Measurements from ENCODE around the gene HADHB. TPM values are rescaled to one million over a fixed set of nuclear protein-coding genes. Genes with fewer than 3 reads are reported as not detected.

The HADHB gene
- total RNA-seq, 1 experiment from 2014 or later, result 65.5 TPM

- no peak for TF ChIP-seq MAX (IDR thresholded peaks at IDR 0.05)
- no peak for TF ChIP-seq ATF3 (IDR thresholded peaks at IDR 0.05)
- TF ChIP-seq JUND (IDR thresholded peaks at IDR 0.05), result no peak
- no peak for TF ChIP-seq TCF7L2 (IDR thresholded peaks at IDR 0.05; ENCODE audit: borderline replicate concordance, extremely low read depth, insufficient read depth, insufficient read length)
- TF ChIP-seq POLR2AphosphoS5 (IDR thresholded peaks at IDR 0.05; ENCODE audit: low read depth, low read length), result no peak
- TF ChIP-seq ZFX (IDR thresholded peaks at IDR 0.05), result no peak
- TF ChIP-seq RAD21 (IDR thresholded peaks at IDR 0.05; ENCODE audit: low read depth), result no peak
- TF ChIP-seq YY1 (IDR thresholded peaks at IDR 0.05; ENCODE audit: extremely low read depth, insufficient replicate concordance, low read depth, low read length), result no peak
These were observed 47.2 kb upstream of the HADHB start (continued) for GRCh38 chr2:26197516-26197915.

GRCh38 chr2:26202981-26203490 lies 41.7 kb upstream of the HADHB start:
- H3K27ac ChIP-seq (ENCODE audit: low read depth, low read length), result no peak overlapping the region
- H3K9ac ChIP-seq (ENCODE audit: low read length), result no peak overlapping the region
- no peak overlapping the region for H2AFZ ChIP-seq (ENCODE audit: low read depth, low read length, poor library complexity, severe bottlenecking)
- H3K4me3 ChIP-seq (replicated peaks in 1 of 2; ENCODE audit: low read depth in 1 of 2, low read length in 2 of 2), result no peak overlapping the region
- intact Hi-C loops (cut with micrococcal nuclease), result no loop called here
- no peaks in the 10 kb centered on the region for H3K9me2 ChIP-seq (ENCODE audit: insufficient read depth)
- peaks cover 9 to 22% of the 10 kb centered on the region in 2 experiments; a peak in 3 of 4 replicates for H3K36me3 ChIP-seq (ENCODE audit: control insufficient read depth in 1 of 2, insufficient read depth in 2 of 2, low read length in 2 of 2)
- H3K4me2 ChIP-seq (ENCODE audit: low read length), result no peak overlapping the region
- TF ChIP-seq TCF7L2 (IDR thresholded peaks at IDR 0.05; ENCODE audit: borderline replicate concordance, extremely low read depth, insufficient read depth, insufficient read length), result no peak
- TF ChIP-seq YY1 (IDR thresholded peaks at IDR 0.05; ENCODE audit: extremely low read depth, insufficient replicate concordance, low read depth, low read length), result no peak
- no peak for TF ChIP-seq EZH2 (IDR thresholded peaks at IDR 0.05)
- no peak for TF ChIP-seq EZH2phosphoT487 (IDR thresholded peaks at IDR 0.05; ENCODE audit: borderline replicate concordance)
- no peak for TF ChIP-seq SIN3A (IDR thresholded peaks at IDR 0.05; ENCODE audit: low read depth)
- no peak for TF ChIP-seq POLR2A (IDR thresholded peaks at IDR 0.05; ENCODE audit: borderline replicate concordance, extremely low read depth, insufficient read depth, insufficient read length)
- no peak for TF ChIP-seq SRF (IDR thresholded peaks at IDR 0.05; ENCODE audit: low read depth)
- TF ChIP-seq CBX3 (IDR thresholded peaks at IDR 0.05; ENCODE audit: low read depth), result no peak
- TF ChIP-seq ATF3 (IDR thresholded peaks at IDR 0.05), result no peak
- TF ChIP-seq ZNF274 (IDR thresholded peaks at IDR 0.05; ENCODE audit: low read depth, low read length), result no peak
- TF ChIP-seq POLR2AphosphoS5 (IDR thresholded peaks at IDR 0.05; ENCODE audit: low read depth, low read length), result no peak
- TF ChIP-seq FOSL1 (IDR thresholded peaks at IDR 0.05; ENCODE audit: low read depth), result no peak
- no peak for TF ChIP-seq ZFX (IDR thresholded peaks at IDR 0.05)
- no peak for TF ChIP-seq REST (IDR thresholded peaks at IDR 0.05; ENCODE audit: low read depth)
- no peak for TF ChIP-seq ZBTB33 (IDR thresholded peaks at IDR 0.05; ENCODE audit: extremely low read depth, insufficient replicate concordance, low read length)
- TF ChIP-seq CEBPB (IDR thresholded peaks at IDR 0.05; ENCODE audit: low read depth), result no peak
- TF ChIP-seq RAD21 (IDR thresholded peaks at IDR 0.05; ENCODE audit: low read depth), result no peak
- no peak for TF ChIP-seq EGR1 (IDR thresholded peaks at IDR 0.05; ENCODE audit: low read depth)
- H3K4me1 ChIP-seq (ENCODE audit: control insufficient read depth in 1 of 2, insufficient read depth in 2 of 2, low read length in 2 of 2), result no peaks in the 10 kb centered on the region
- POLR2A ChIA-PET, result no interaction called here
- no peaks in the 10 kb centered on the region for H3K79me2 ChIP-seq (ENCODE audit: insufficient read depth, low read length)
- no peak for DNase-seq (ENCODE audit: low read depth, low spot score)
- H3K9me3 ChIP-seq (ENCODE audit: control insufficient read depth in 1 of 2, insufficient read depth in 1 of 2, low read depth in 1 of 2, low read length in 2 of 2), result no peaks in the 10 kb centered on the region
- H3K27me3 ChIP-seq (ENCODE audit: insufficient read depth, low read length), result no peaks in the 10 kb centered on the region
- no peaks in the 10 kb centered on the region for H4K20me1 ChIP-seq (ENCODE audit: insufficient read depth)
- RAD21 ChIA-PET (ENCODE audit: low non-redundant PET in 1 of 2, low total read pairs in 2 of 2, uncharacterized antibody in 2 of 2, unreplicated experiment in 2 of 2), result no interaction called here
- CTCF ChIA-PET, result no interaction called here
- BruUV-seq (replicated peaks), result TSS peak; percentile 27
- ATAC-seq, result no peak

Measured in HCT116 (cell line).